Neuronal stem cell (in vitro differentiated cells): ENCODE data around the gene PKNOX2.

Source experiments
- DNase-seq: peaks from one replicate; pipeline ENCODE4 v3.0.0-alpha.2; 2013; ENCODE audit warnings: low spot score
- H2AFZ ChIP-seq: one replicate; pipeline ENCODE4 v1.6.1; 2013; ENCODE audit warnings: mild to moderate bottlenecking, low read length, inconsistent platforms
- H2AK5ac ChIP-seq: 2 replicates; pipeline ENCODE4 v1.6.1; 2013; ENCODE audit warnings: low read depth, mild to moderate bottlenecking, inconsistent platforms, low read length, moderate library complexity, mixed read lengths
- H2BK120ac ChIP-seq: 2 replicates; pipeline ENCODE4 v1.6.1; 2013; ENCODE audit warnings: low read depth, mild to moderate bottlenecking, inconsistent platforms, low read length, moderate library complexity, mixed read lengths
- H2BK12ac ChIP-seq: one replicate; pipeline ENCODE4 v1.6.1; 2013; ENCODE audit warnings: low read length, inconsistent platforms
- H2BK15ac ChIP-seq: 2 replicates; pipeline ENCODE4 v1.6.1; 2013; ENCODE audit warnings: mild to moderate bottlenecking, low read length, inconsistent platforms, mixed read lengths
- H2BK5ac ChIP-seq: one replicate; pipeline ENCODE4 v1.6.1; 2013; ENCODE audit warnings: inconsistent platforms, mild to moderate bottlenecking, low read length, moderate library complexity
- H3K14ac ChIP-seq: one replicate; pipeline ENCODE4 v1.6.1; 2013; ENCODE audit warnings: low read length, inconsistent platforms
- H3K18ac ChIP-seq: 2 replicates; pipeline ENCODE4 v1.6.1; 2013; ENCODE audit warnings: low read length, inconsistent platforms
- H3K23ac ChIP-seq: 2 replicates; pipeline ENCODE4 v1.6.1; 2013; ENCODE audit warnings: low read depth, mild to moderate bottlenecking, mixed read lengths, low read length, inconsistent platforms; ENCODE audit not compliant: poor library complexity
- H3K27ac ChIP-seq: replicated peaks from 3 replicates; pipeline ENCODE4 v1.5.1; 2013; ENCODE audit warnings: low read length, inconsistent platforms
- H3K27me3 ChIP-seq, 3 experiments: 2 replicates each; pipeline ENCODE4 v1.6.1; 2013; ENCODE audit warnings: low read length in 3 of 3, mild to moderate bottlenecking in 2 of 3, inconsistent platforms in 1 of 3, low read depth in 1 of 3, mixed read lengths in 1 of 3, moderate library complexity in 1 of 3; ENCODE audit not compliant: control insufficient read depth in 3 of 3, insufficient read depth in 3 of 3
- H3K36me3 ChIP-seq, 2 donors: replicated peaks in 1 of 2; 2 replicates each; pipeline ENCODE4 v1.6.1; 2013; ENCODE audit warnings: low read length in 2 of 2; ENCODE audit not compliant: control insufficient read depth in 2 of 2, insufficient read depth in 2 of 2
- H3K4ac ChIP-seq: 2 replicates; pipeline ENCODE4 v1.6.1; 2013; ENCODE audit warnings: inconsistent platforms, mild to moderate bottlenecking, low read length, moderate library complexity
- H3K4me1 ChIP-seq, 2 donors: 1 replicate in 1 of 2; 2 replicates in 1 of 2; pipeline ENCODE4 v1.6.1; 2013; ENCODE audit warnings: low read length in 2 of 2, low read depth in 1 of 2; ENCODE audit not compliant: control insufficient read depth in 2 of 2, insufficient read depth in 1 of 2
- H3K4me2 ChIP-seq: one replicate; pipeline ENCODE4 v1.6.1; 2013; ENCODE audit warnings: mild to moderate bottlenecking, low read length, inconsistent platforms; ENCODE audit not compliant: insufficient read depth, poor library complexity, severe bottlenecking
- H3K4me3 ChIP-seq, 2 donors: 2 replicates each; pipeline ENCODE4 v1.5.1; 2013; ENCODE audit warnings: low read length in 2 of 2, mild to moderate bottlenecking in 2 of 2, inconsistent platforms in 1 of 2, moderate library complexity in 1 of 2
- H3K79me1 ChIP-seq: one replicate; pipeline ENCODE4 v1.6.1; 2013; ENCODE audit warnings: low read depth, mild to moderate bottlenecking, inconsistent platforms, low read length, moderate library complexity
- H3K9ac ChIP-seq: one replicate; pipeline ENCODE4 v1.6.1; 2013; ENCODE audit warnings: mild to moderate bottlenecking, low read depth, low read length, inconsistent platforms; ENCODE audit not compliant: poor library complexity
- H3K9me3 ChIP-seq, 2 donors: replicated peaks in 1 of 2; 2 replicates each; pipeline versions ENCODE3 to v1.6.1; 2013; ENCODE audit warnings: low read length in 2 of 2, mild to moderate bottlenecking in 2 of 2, inconsistent platforms in 1 of 2, low read depth in 1 of 2, mixed read lengths in 1 of 2, moderate library complexity in 1 of 2; ENCODE audit not compliant: control insufficient read depth in 2 of 2, insufficient read depth in 1 of 2
- H4K8ac ChIP-seq: one replicate; pipeline ENCODE4 v1.6.1; 2013; ENCODE audit warnings: low read depth, mild to moderate bottlenecking, inconsistent platforms, low read length, moderate library complexity
- H4K91ac ChIP-seq: one replicate; pipeline ENCODE4 v1.6.1; 2013; ENCODE audit warnings: low read length, low read depth, mild to moderate bottlenecking, inconsistent platforms; ENCODE audit not compliant: poor library complexity
- WGBS, 2 donors: extraction: QIAGEN DNeasy Blood & Tissue Kit; methylation state at CpG; one replicate each; pipeline ENCODE4 v1.1.7; 2013; ENCODE audit warnings: missing lambda C conversion rate in 2 of 2, mixed read lengths in 1 of 2; ENCODE audit not compliant: insufficient read length in 2 of 2, insufficient replicate concordance in 1 of 2; ENCODE audit errors: extremely low coverage in 2 of 2; 5-methylcytosine and 5-hydroxymethylcytosine counted together

Gene PKNOX2

DNA sequence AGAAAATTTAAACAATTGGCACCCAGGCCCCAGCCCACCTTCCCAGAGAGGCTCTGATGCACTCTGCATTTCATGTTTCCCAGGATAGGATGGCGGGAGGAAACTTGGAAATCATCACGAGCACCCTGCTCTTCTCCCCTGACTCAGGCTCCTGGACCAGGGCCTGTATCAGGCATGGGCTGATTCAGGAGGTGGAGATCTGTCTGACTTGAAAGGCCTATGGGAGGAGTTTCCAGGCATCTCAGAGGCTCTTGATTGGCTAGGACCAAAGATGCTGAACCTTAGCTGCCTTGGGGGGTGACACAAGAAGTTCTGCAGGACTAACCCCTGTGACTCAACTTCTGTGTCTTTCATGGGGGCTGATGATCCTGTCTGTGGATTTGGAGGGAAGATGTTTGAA is 106.2 kb downstream of the PKNOX2 start:
- H2BK15ac ChIP-seq = no peak overlapping the region
- no peak overlapping the region for H2AFZ ChIP-seq
- peaks cover 9 to 48% of the 10 kb centered on the region in 2 donors for H3K4me1 ChIP-seq
- H3K36me3 ChIP-seq = peaks cover 2 to 33% of the 10 kb centered on the region in 2 donors
- H2AK5ac ChIP-seq = no peak overlapping the region
- H3K23ac ChIP-seq = no peak overlapping the region
- no peak overlapping the region for H3K4me3 ChIP-seq
- H4K91ac ChIP-seq = no peak overlapping the region
- no peak overlapping the region for H3K4me2 ChIP-seq
- no peak overlapping the region for H4K8ac ChIP-seq
- H3K14ac ChIP-seq = no peak overlapping the region
- no CpG with 5 or more reads among the region's 2 CpGs for WGBS, 2 donors
- no peaks in the 10 kb centered on the region for H3K27me3 ChIP-seq
- H2BK5ac ChIP-seq = no peak overlapping the region
- no peak overlapping the region for H3K9ac ChIP-seq
- no peak overlapping the region for H2BK120ac ChIP-seq
- peaks cover 2% of the 10 kb centered on the region for H3K79me1 ChIP-seq
- peak overlapping the region; percentile 50 for H3K27ac ChIP-seq
- no peak overlapping the region for H3K18ac ChIP-seq
- H2BK12ac ChIP-seq = no peak overlapping the region
- H3K9me3 ChIP-seq = no peaks in the 10 kb centered on the region
- no peak overlapping the region for H3K4ac ChIP-seq
- no peak for DNase-seq

DNA sequence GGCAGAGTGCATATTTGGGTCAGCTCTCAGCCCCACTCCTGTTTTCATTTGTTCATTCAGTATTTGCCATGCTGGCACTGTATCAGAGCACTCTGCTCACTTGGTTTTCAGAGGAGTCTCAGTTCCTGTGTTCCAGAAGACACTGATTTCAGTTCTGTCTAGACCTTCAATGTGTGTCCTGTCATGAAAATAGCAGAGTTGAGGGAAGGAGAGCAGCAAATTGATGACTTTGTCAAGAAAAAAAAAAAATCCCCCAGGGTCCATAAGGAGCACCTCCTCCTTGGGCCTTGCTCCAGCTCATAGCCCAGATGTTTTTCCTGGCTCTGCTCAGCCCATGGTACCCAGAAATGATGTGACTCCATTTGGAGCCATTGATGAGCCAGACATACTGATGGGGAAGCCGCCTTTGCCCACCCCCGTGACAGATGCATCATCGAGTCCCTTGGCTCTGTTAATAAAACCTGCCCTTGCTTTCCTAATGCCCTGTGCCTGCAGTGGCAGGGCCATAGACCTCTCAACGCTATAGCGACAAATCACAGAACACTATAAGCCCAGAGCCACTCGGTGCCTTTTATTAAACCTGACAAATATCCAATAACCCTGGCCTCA is 107.0 kb downstream of the PKNOX2 start:
- H3K4me2 ChIP-seq = no peak overlapping the region
- H3K4ac ChIP-seq = no peak overlapping the region
- H2BK120ac ChIP-seq = no peak overlapping the region
- no peak overlapping the region for H3K14ac ChIP-seq
- H3K79me1 ChIP-seq = peaks cover 2% of the 10 kb centered on the region
- no peak for DNase-seq
- no peak overlapping the region for H2BK12ac ChIP-seq
- no peak overlapping the region for H2AFZ ChIP-seq
- no peak overlapping the region for H4K91ac ChIP-seq
- no peak overlapping the region for H3K4me3 ChIP-seq
- H4K8ac ChIP-seq = no peak overlapping the region
- H3K4me1 ChIP-seq = peaks cover 9 to 45% of the 10 kb centered on the region in 2 donors
- H3K36me3 ChIP-seq = peaks cover 2 to 33% of the 10 kb centered on the region in 2 donors
- no peak overlapping the region for H2BK5ac ChIP-seq
- peak overlapping the region; percentile 17 for H2BK15ac ChIP-seq
- no peaks in the 10 kb centered on the region for H3K27me3 ChIP-seq
- H3K27ac ChIP-seq = no peak overlapping the region
- no peak overlapping the region for H3K9ac ChIP-seq
- H3K18ac ChIP-seq = no peak overlapping the region
- no CpG with 5 or more reads among the region's 6 CpGs for WGBS, 2 donors
- no peaks in the 10 kb centered on the region for H3K9me3 ChIP-seq
- no peak overlapping the region for H3K23ac ChIP-seq
- H2AK5ac ChIP-seq = no peak overlapping the region

DNA sequence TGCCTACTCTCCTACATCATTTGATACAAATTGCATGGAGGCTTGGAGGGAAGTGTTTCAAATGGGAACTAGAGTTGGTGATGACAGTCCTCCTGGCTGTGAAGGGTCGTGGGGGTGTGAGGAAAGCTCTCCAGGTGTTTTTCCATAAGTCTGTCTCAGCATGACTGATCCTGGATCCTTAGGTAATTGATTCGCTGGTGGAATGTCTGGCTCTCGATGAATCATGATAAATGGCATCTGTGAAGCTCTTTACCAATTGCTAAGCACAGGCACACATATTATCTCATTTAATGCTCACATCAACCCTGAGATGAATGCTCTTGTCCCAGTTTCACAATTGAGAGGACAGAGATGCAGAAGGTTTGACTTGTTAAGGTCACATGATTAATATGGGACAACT is 107.5 kb downstream of the PKNOX2 start:
- H3K27ac ChIP-seq = no peak overlapping the region
- H3K9ac ChIP-seq = no peak overlapping the region
- H3K4me1 ChIP-seq = peaks cover 9 to 42% of the 10 kb centered on the region in 2 donors
- no peak overlapping the region for H3K4me3 ChIP-seq
- no peak overlapping the region for H3K4me2 ChIP-seq
- no peak overlapping the region for H4K8ac ChIP-seq
- no peak overlapping the region for H3K23ac ChIP-seq
- WGBS, 2 donors = no CpG with 5 or more reads among the region's 3 CpGs
- no peak overlapping the region for H2BK5ac ChIP-seq
- H3K14ac ChIP-seq = no peak overlapping the region
- H2BK120ac ChIP-seq = no peak overlapping the region
- no peak overlapping the region for H4K91ac ChIP-seq
- H3K79me1 ChIP-seq = peaks cover 2% of the 10 kb centered on the region
- H2AK5ac ChIP-seq = no peak overlapping the region
- no peaks in the 10 kb centered on the region for H3K9me3 ChIP-seq
- no peak overlapping the region for H2BK12ac ChIP-seq
- peaks cover 2 to 33% of the 10 kb centered on the region in 2 donors for H3K36me3 ChIP-seq
- no peaks in the 10 kb centered on the region for H3K27me3 ChIP-seq
- peak overlapping the region; percentile 17 for H2BK15ac ChIP-seq
- no peak overlapping the region for H3K18ac ChIP-seq
- no peak for DNase-seq
- H3K4ac ChIP-seq = no peak overlapping the region
- H2AFZ ChIP-seq = no peak overlapping the region

DNA sequence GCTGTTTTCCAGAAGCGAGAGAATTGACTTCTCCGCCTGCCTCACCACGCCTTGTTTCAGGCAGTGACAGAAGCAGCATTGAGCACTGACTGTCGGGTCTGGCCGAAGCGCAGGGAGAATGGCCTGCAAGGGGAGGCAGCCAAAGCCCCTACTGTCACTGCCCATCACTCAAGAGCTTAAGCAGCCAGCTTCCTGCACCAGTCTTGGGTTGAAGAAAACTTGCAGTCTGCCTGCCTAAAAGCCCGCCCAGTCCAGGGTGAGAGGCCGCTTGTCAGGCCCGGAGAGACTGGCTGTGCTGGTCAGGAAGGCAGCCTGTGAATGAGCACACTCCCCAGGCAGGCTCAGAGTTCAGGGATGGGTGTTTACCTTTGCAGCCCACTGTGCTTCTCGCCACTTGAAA is 108.3 kb downstream of the PKNOX2 start:
- no peak overlapping the region for H3K4me2 ChIP-seq
- H3K18ac ChIP-seq = no peak overlapping the region
- no peak overlapping the region for H4K8ac ChIP-seq
- H4K91ac ChIP-seq = no peak overlapping the region
- WGBS, 2 donors = no CpG with 5 or more reads among the region's 10 CpGs
- no peak overlapping the region for H3K9ac ChIP-seq
- no peak overlapping the region for H2BK5ac ChIP-seq
- no peaks in the 10 kb centered on the region for H3K9me3 ChIP-seq
- H2BK15ac ChIP-seq = no peak overlapping the region
- H2AK5ac ChIP-seq = no peak overlapping the region
- H3K4me1 ChIP-seq = peaks cover 9 to 36% of the 10 kb centered on the region in 2 donors
- no peak overlapping the region for H2BK120ac ChIP-seq
- H3K27me3 ChIP-seq = no peaks in the 10 kb centered on the region
- H3K79me1 ChIP-seq = peaks cover 2% of the 10 kb centered on the region
- DNase-seq = no peak
- no peak overlapping the region for H3K14ac ChIP-seq
- H2BK12ac ChIP-seq = no peak overlapping the region
- no peak overlapping the region for H2AFZ ChIP-seq
- no peak overlapping the region for H3K4ac ChIP-seq
- no peak overlapping the region for H3K23ac ChIP-seq
- H3K36me3 ChIP-seq = peaks cover 2 to 33% of the 10 kb centered on the region in 2 donors
- H3K27ac ChIP-seq = no peak overlapping the region
- H3K4me3 ChIP-seq = no peak overlapping the region
